ENCODE measurements around the gene ALDH1B1. TPM values are rescaled to one million over a fixed set of nuclear protein-coding genes. Genes with fewer than 3 reads are reported as not detected.

Gene ALDH1B1
- total and polyA plus RNA-seq, 11 donors, result 7.5 to 55.6 (median 20.7) TPM

DNA sequence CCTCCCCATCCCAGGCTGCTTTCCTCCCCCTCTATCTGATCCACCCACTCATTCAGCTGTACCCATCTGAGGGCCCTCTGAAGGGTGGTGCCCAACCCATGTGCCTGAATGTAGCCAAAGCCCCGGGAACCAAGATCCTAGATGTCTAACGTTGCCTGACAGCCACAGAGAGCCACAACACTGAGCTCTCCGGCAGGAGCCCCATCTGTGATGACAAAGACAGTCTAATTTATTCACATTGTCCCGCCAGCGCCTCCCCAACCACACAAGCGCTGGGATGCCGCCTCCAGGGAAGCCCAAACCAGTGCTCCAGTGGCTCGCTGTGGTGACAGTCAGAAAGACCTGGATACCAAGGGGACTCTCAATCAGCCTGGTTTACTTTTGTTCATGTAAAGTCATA lies 23.4 kb downstream of the ALDH1B1 start:
- DNase-seq (no peak), ATAC-seq (no peak)
- peaks cover 0 to 43% (median 9%) of the 10 kb centered on the region in 9 donors for H3K27me3 ChIP-seq
- TF ChIP-seq, protein P1, sequence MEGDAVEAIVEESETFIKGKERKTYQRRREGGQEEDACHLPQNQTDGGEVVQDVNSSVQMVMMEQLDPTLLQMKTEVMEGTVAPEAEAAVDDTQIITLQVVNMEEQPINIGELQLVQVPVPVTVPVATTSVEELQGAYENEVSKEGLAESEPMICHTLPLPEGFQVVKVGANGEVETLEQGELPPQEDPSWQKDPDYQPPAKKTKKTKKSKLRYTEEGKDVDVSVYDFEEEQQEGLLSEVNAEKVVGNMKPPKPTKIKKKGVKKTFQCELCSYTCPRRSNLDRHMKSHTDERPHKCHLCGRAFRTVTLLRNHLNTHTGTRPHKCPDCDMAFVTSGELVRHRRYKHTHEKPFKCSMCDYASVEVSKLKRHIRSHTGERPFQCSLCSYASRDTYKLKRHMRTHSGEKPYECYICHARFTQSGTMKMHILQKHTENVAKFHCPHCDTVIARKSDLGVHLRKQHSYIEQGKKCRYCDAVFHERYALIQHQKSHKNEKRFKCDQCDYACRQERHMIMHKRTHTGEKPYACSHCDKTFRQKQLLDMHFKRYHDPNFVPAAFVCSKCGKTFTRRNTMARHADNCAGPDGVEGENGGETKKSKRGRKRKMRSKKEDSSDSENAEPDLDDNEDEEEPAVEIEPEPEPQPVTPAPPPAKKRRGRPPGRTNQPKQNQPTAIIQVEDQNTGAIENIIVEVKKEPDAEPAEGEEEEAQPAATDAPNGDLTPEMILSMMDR (IDR thresholded peaks at IDR 0.05), result no peak
- TF ChIP-seq POLR2A (IDR thresholded peaks at IDR 0.05), result no peak
- no peak overlapping the region for H3K4me3 ChIP-seq
- no peaks in the 10 kb centered on the region for H3K9me3 ChIP-seq
- no peaks in the 10 kb centered on the region for H3K36me3 ChIP-seq
- no peak overlapping the region for H3K27ac ChIP-seq
- H3K4me1 ChIP-seq, result no peaks in the 10 kb centered on the region
- intact Hi-C loops (cut with DNase I), result no loop called here
- WGBS, 4 donors, result 82 to 89% (median 89%) methylated on average over 8 of the region's 8 CpGs

DNA sequence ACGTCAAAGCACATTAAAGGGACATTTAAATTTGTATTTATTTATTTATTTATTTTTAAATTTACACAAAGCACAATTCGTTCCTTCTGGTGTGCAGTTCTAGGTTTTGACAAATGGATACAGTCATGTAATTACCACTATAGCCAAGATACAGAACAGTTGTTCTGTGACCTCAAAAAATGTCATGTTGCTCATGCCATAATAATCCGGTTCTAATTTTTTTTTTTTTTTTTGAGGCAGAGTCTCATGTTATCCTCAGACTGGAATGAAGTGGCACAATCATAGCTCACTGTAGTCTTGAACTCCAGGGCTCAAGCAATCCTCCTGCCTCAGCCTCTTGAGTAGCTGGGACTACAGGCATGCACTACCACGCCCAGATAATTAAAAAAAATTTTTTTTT lies 24.0 kb downstream of the ALDH1B1 start:
- Histone ChIP-seq H3K36me3 (no peaks in the 10 kb centered on the region), H3K27me3 (peaks cover 0 to 42% (median 10%) of the 10 kb centered on the region in 9 donors)
- no peak for DNase-seq

DNA sequence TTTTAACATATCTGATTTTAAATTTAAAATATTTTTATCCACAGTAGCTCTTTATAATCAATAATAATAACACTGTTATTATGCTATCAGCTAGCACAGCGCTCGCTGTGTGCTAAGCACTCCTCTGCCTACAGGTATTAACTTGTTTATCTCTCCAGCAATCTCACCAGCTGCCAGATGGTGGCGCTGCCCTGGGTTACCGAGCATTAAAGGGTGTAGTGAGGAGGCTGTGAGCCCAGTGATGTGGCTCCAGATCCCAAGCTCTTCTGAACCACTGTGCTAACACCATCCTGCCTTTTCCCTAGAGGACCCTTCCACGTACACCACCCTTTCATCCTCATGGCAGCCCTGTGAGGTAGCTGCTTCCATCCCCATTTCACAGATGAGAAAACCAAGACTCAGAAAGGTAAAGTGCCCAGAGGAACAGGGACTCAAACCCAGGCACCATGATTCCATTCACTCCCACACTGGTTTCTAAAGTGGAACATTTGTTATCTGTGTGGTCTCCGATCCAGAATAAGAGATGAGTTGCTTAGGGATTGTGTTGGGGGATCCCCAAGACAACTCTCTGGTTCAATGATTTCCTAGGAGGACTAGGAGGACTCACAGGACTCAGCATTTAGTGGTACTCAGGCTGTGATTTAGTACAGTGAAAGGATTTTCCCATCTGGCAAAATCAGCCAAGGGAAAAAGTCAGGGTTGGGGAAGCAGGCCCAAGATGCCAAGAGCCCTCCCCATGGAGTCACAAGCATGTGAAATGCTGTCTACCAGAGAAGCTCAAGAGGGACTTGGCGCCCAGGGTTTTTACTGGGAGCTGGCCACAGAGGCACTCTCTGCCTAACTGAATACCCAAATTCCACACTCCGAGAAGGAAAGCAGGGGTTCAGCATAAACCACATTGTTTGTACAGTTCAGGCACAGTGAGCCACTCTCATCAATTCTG lies 24.8 kb downstream of the ALDH1B1 start:
- H3K4me1 ChIP-seq, result no peaks in the 10 kb centered on the region
- WGBS, 4 donors, result 63 to 67% (median 67%) methylated on average over 8 of the region's 8 CpGs
- DNase-seq (no peak), ATAC-seq (no peak)
- intact Hi-C loops (cut with DNase I), result no loop called here
- H3K9me3 ChIP-seq, result no peaks in the 10 kb centered on the region
- no peak overlapping the region for H3K27ac ChIP-seq
- H3K27me3 ChIP-seq, result peaks cover 0 to 42% (median 11%) of the 10 kb centered on the region in 9 donors
- no peaks in the 10 kb centered on the region for H3K36me3 ChIP-seq
- H3K4me3 ChIP-seq, result no peak overlapping the region
- TF ChIP-seq, protein P1 (IDR thresholded peaks at IDR 0.05), result peak in 7 of 12 donors; percentile 14 to 37 (median 30)
- no peak for TF ChIP-seq POLR2A (IDR thresholded peaks at IDR 0.05)

More for the DNA sequence above, 24.0 kb downstream of the ALDH1B1 start:
- no peak for ATAC-seq
- H3K4me3 ChIP-seq, result no peak overlapping the region
- H3K27ac ChIP-seq, result no peak overlapping the region
- intact Hi-C loops (cut with DNase I), result no loop called here
- 74 to 79% (median 77%) methylated on average over 4 of the region's 4 CpGs for WGBS, 4 donors
- no peaks in the 10 kb centered on the region for H3K9me3 ChIP-seq
- no peak for TF ChIP-seq POLR2A (IDR thresholded peaks at IDR 0.05)
- TF ChIP-seq, protein P1 (IDR thresholded peaks at IDR 0.05), result no peak
- no peaks in the 10 kb centered on the region for H3K4me1 ChIP-seq

DNA sequence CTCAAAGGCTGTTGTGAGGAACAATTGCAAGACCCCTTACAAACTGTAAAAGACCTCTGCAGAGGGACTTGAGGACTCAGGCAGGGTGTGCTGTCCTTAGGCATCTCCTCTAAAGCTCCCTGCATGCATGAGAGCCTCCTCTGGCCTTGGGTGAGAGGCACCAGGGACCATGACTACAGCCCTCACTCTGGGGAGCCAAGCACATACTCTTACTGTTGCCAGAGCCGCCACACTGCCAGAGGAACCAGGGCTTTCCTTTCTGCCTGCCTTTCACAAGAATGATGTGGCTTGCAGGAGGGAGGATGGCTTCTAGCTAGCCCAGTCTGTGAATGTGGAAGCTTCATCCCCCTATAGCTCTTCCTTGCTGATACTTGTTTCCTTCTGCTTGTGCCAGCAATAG lies 25.9 kb downstream of the ALDH1B1 start:
- H3K27ac ChIP-seq, result no peak overlapping the region
- H3K4me1 ChIP-seq, result no peaks in the 10 kb centered on the region
- no peaks in the 10 kb centered on the region for H3K9me3 ChIP-seq
- DNase-seq, result no peak
- no peak for TF ChIP-seq POLR2A (IDR thresholded peaks at IDR 0.05)
- TF ChIP-seq, protein P1 (IDR thresholded peaks at IDR 0.05), result no peak
- H3K36me3 ChIP-seq, result no peaks in the 10 kb centered on the region
- no peak for ATAC-seq
- intact Hi-C loops (cut with DNase I), result no loop called here
- H3K4me3 ChIP-seq, result no peak overlapping the region
- WGBS, 4 donors, result 71 to 89% (median 81%) methylated on average over 1 of the region's 1 CpG
- H3K27me3 ChIP-seq, result peaks cover 0 to 42% (median 17%) of the 10 kb centered on the region in 9 donors

Measured in heart left ventricle (tissue), 16 donors.